Kidney epithelial cell (primary cell): Measurements from ENCODE around the gene EXOSC7. TPM values are rescaled to one million over a fixed set of nuclear protein-coding genes. Genes with fewer than 3 reads are reported as not detected.

ENCODE experiments used
- DNase-seq: peaks from one replicate; pipeline ENCODE4 v3.0.0-alpha.2; 2010; ENCODE audit warnings: low read depth
- H3K27me3 ChIP-seq: 2 replicates; pipeline ENCODE4 v1.6.0; 2011; ENCODE audit warnings: low read length; ENCODE audit not compliant: control insufficient read depth, insufficient read depth
- H3K36me3 ChIP-seq: 2 replicates; pipeline ENCODE4 v1.5.1; 2011; ENCODE audit warnings: low read length; ENCODE audit not compliant: control insufficient read depth, insufficient read depth
- H3K4me3 ChIP-seq: 2 replicates; pipeline ENCODE4 v1.5.1; 2011; ENCODE audit warnings: low read depth, mild to moderate bottlenecking, control low read depth, low read length
- CTCF ChIP-seq: IDR thresholded peaks from 2 replicates; pipeline ENCODE4 v1.5.1; 2011; ENCODE audit warnings: mild to moderate bottlenecking, moderate library complexity, low read length, control low read depth, inconsistent platforms; ENCODE audit not compliant: insufficient read depth, poor library complexity, severe bottlenecking
- total RNA-seq: library from RNA; depleted of rRNA; stranded (reverse); fragments of >200 nt; gene quantifications from 2 replicates; pipeline ENCODE4 v1.2.3, GENCODE V29; 2015

Gene EXOSC7
- total RNA-seq, 1 donor from 2014 or later = 64.8 TPM

DNA sequence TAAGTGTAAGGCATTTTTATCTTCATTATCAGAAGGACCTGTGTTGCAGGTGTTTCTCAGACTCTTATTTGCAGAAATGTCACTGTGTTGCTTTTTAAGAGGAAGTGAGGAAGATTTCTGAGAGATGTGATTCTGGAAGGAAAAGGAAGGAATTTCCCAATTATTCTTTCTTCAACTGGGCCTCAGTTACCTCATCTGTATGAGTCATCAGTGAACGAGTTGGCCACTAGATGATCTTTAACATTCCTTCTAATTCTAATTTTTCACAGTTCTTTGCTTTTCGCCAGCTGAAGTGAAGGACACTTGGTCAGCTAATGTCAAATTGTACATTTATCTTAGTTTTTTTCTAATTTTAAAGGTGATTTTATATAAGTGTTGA is 79.0 kb downstream of the EXOSC7 start:
- Histone ChIP-seq H3K4me3 (no peak overlapping the region), H3K36me3 (no peaks in the 10 kb centered on the region), H3K27me3 (no peaks in the 10 kb centered on the region)
- TF ChIP-seq CTCF = no peak
- no peak for DNase-seq

GRCh38 chr3:45055411-45056143 is 79.5 kb downstream of the EXOSC7 start:
- H3K27me3 ChIP-seq = no peaks in the 10 kb centered on the region
- no peak overlapping the region for H3K4me3 ChIP-seq
- H3K36me3 ChIP-seq = no peaks in the 10 kb centered on the region
- TF ChIP-seq CTCF = no peak
- no peak for DNase-seq

DNA sequence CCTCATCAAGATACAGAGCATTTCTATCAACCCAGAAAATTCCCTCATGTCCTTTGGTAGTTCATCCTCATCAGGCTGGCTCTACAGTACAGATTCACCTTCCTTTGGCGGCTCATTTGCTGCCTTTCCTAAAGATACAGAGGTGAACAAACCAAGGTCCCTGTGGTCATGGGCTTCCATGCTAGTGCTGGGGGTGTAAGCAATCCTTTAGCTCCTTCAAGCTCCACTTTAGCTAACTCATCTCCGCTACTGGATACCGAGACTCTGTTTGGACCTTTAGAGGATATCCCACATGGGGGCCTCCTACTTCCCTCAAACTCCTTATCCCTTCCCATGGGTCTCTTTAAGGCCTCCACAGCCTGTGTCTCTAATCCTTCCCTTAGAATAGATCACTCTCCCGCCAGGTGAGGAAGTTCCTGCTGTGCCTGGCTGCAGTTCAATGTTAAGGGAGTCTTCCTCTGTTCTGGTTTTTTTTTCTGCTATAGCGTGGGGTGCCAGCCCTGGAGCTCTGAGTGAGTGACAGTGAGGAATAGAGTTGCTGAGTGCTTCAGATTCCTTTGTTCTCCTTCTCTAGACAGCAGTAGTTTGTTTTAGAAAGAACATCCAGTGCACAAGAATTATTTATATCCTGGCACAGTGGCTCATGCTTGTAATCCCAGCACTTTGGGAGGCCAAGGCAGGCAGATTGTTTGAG is 80.7 kb downstream of the EXOSC7 start:
- no peak for DNase-seq

GRCh38 chr3:45057557-45057956 is 81.5 kb downstream of the EXOSC7 start:
- DNase-seq = no peak
- no peak overlapping the region for H3K4me3 ChIP-seq
- TF ChIP-seq CTCF = no peak
- H3K27me3 ChIP-seq = no peaks in the 10 kb centered on the region
- no peaks in the 10 kb centered on the region for H3K36me3 ChIP-seq

More for the DNA sequence above, 80.7 kb downstream of the EXOSC7 start:
- no peak for TF ChIP-seq CTCF
- no peaks in the 10 kb centered on the region for H3K36me3 ChIP-seq
- H3K4me3 ChIP-seq = no peak overlapping the region
- H3K27me3 ChIP-seq = no peaks in the 10 kb centered on the region

DNA sequence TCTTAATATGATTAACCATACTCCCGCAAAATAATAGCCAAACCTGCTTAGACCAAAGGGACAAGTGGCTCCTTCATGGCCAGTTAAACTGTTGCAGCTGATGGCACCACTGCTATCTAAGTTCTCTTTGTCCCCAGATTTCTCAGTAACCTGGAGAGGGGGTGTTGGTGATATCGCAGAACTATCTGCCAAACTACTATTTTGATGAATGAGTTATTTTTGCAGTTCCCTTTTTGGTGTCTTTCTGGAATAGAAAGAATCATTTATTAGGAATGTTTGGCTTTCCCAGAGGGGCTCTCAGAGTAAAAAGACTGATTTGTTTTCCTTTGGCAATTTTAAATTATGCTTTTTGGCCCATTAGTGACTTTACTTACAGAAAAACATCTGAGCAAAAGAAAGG is 83.1 kb downstream of the EXOSC7 start:
- Histone ChIP-seq H3K36me3 (no peaks in the 10 kb centered on the region), H3K27me3 (no peaks in the 10 kb centered on the region), H3K4me3 (no peak overlapping the region)
- no peak for DNase-seq
- no peak for TF ChIP-seq CTCF
